H1 (cell line): ENCODE measurements around the gene SNRNP70. TPM values are rescaled to one million over a fixed set of nuclear protein-coding genes. Genes with fewer than 3 reads are reported as not detected.

Source experiments
- CHD1 ChIP-seq: IDR thresholded peaks from 2 replicates; pipeline ENCODE4 v1.6.1; 2012; ENCODE audit warnings: low read depth, low read length, improper control_type of control experiment
- SIRT6 ChIP-seq: IDR thresholded peaks from one replicate; pipeline ENCODE4 v1.7.1; 2012; ENCODE audit warnings: low read length, inconsistent platforms
- SUZ12 ChIP-seq: fragments of 200-600 bp; sonication (generic); IDR thresholded peaks from 2 replicates; pipeline ENCODE4 v1.6.1; 2012; ENCODE audit warnings: mild to moderate bottlenecking, inconsistent platforms, low read length, moderate library complexity, mixed read lengths
- polyA plus RNA-seq, 7 experiments: library from polyadenylated mRNA; depleted of rRNA in 3 of 7; stranded (reverse) in 5 of 7; unstranded in 2 of 7; fragments of >200 nt in 5 of 7; fragments of 200-250 nt in 2 of 7; gene quantifications; 1 replicate in 5 of 7; 2 replicates in 1 of 7; 4 replicates in 1 of 7; pipeline versions ENCODE4 v1.2.1 to v1.2.3, GENCODE V29; 2011 to 2013; ENCODE audit warnings: missing spikeins in 2 of 7, mixed read lengths in 2 of 7
- total RNA-seq: library from RNA; stranded (reverse); fragmentation: NEBNext Ultra II Directional; extraction: Animal tissue kit (Norgen Biotek cat#: 25700); gene quantifications from 2 replicates; pipeline ENCODE4 v1.2.1, GENCODE V29; 2021

SNRNP70 gene
- total and polyA plus RNA-seq, 2 of the 8 experiments (the other 6 are each of a cell fraction or from before 2014, with no cell fraction given): 231 to 235 TPM

DNA sequence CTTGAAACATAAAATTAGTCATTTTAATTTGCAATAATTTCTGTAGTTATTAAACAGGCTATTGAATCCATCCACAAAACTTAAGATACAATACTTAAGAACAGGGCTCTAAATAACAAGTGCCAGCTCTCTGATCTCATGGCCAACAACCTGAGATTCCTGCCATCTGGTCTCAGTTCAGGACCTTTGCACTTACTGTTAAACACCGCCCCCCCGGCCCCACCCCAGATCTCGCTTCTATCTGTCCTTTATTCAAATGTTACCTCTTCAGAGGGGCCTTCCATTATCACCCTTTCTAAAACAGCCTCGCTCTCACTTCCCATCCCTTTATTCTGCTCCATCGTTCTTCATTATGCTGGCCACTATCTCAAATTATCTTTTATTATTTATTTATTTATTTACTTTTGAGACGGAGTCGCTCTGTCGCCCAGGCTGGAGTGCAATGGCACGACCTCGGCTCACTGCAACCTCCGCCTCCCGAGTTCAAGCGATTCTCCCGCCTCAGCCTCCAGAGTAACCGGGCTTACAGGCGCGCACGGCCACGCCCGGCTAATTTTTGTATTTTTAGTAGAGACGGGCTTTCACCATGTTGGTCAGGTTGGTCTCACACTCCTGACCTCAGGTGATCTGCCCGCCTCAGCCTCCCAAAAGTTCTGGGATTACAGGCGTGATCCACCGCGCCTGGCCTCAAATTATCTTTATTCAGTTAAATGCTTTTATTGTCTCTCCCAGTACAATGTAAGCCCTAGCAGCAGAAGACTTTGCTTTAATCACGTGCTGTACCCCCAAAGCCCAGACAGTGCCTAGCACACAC lies 838 bp upstream of the SNRNP70 start (continued):
- TF ChIP-seq SIRT6: no peak
- no peak for TF ChIP-seq CHD1
- TF ChIP-seq SUZ12: no peak
- TF ChIP-seq, all 59 proteins: peak for 0
